H1 (cell line): Measurements from ENCODE around the gene LMAN2. TPM values are rescaled to one million over a fixed set of nuclear protein-coding genes. Genes with fewer than 3 reads are reported as not detected.

Source experiments
- BACH1 ChIP-seq: IDR thresholded peaks from 2 replicates; pipeline ENCODE4 v1.6.1; 2012; ENCODE audit warnings: low read length, improper control_type of control experiment
- CEBPB ChIP-seq: IDR thresholded peaks from 2 replicates; pipeline ENCODE4 v1.6.1; 2012; ENCODE audit warnings: low read depth, low read length
- CHD1 ChIP-seq: IDR thresholded peaks from 2 replicates; pipeline ENCODE4 v1.6.1; 2012; ENCODE audit warnings: low read depth, low read length, improper control_type of control experiment
- EP300 ChIP-seq, 2 experiments: IDR thresholded peaks; 1 replicate in 1 of 2; 2 replicates in 1 of 2; pipeline ENCODE4 v1.6.1; 2011 to 2012; ENCODE audit warnings: low read depth in 2 of 2, low read length in 2 of 2, mild to moderate bottlenecking in 2 of 2, borderline replicate concordance in 1 of 2, inconsistent platforms in 1 of 2, moderate library complexity in 1 of 2
- KDM4A ChIP-seq: IDR thresholded peaks from one replicate; pipeline ENCODE4 v1.7.1; 2012; ENCODE audit warnings: low read depth, mild to moderate bottlenecking, moderate library complexity, low read length, inconsistent platforms; ENCODE audit not compliant: severe bottlenecking
- MAX ChIP-seq: IDR thresholded peaks from 2 replicates; pipeline ENCODE4 v1.6.1; 2012; ENCODE audit warnings: inconsistent platforms
- POLR2AphosphoS5 ChIP-seq: IDR thresholded peaks from 2 replicates; pipeline ENCODE4 v1.6.1; 2011; ENCODE audit warnings: low read depth, low read length
- SAP30 ChIP-seq: fragments of 300-600 bp; sonication (generic); IDR thresholded peaks from 2 replicates; pipeline ENCODE4 v1.7.1; 2012; ENCODE audit warnings: low read length, moderate library complexity, mild to moderate bottlenecking, inconsistent platforms; ENCODE audit not compliant: insufficient read depth, insufficient replicate concordance
- SP1 ChIP-seq: IDR thresholded peaks from 2 replicates; pipeline ENCODE4 v1.6.1; 2011; ENCODE audit warnings: low read depth, low read length
- ZNF274 ChIP-seq: IDR thresholded peaks from 2 replicates; pipeline ENCODE4 v1.7.0; 2012; ENCODE audit warnings: low read length, borderline replicate concordance; ENCODE audit errors: extremely low read depth
- polyA plus RNA-seq, 7 experiments: library from polyadenylated mRNA; depleted of rRNA in 3 of 7; stranded (reverse) in 5 of 7; unstranded in 2 of 7; fragments of >200 nt in 5 of 7; fragments of 200-250 nt in 2 of 7; gene quantifications; 1 replicate in 5 of 7; 2 replicates in 1 of 7; 4 replicates in 1 of 7; pipeline versions ENCODE4 v1.2.1 to v1.2.3, GENCODE V29; 2011 to 2013; ENCODE audit warnings: missing spikeins in 2 of 7, mixed read lengths in 2 of 7
- total RNA-seq: library from RNA; stranded (reverse); fragmentation: NEBNext Ultra II Directional; extraction: Animal tissue kit (Norgen Biotek cat#: 25700); gene quantifications from 2 replicates; pipeline ENCODE4 v1.2.1, GENCODE V29; 2021
- TF ChIP-seq, protein P1 (sequence below): fragments of 300-600 bp; sonication (generic); IDR thresholded peaks from 2 replicates; pipeline ENCODE4 v1.7.1; 2012; ENCODE audit warnings: low read length, moderate library complexity, mild to moderate bottlenecking, inconsistent platforms; ENCODE audit not compliant: insufficient replicate concordance

LMAN2 gene
- total and polyA plus RNA-seq, 2 of the 8 experiments (the other 6 are each of a cell fraction or from before 2014, with no cell fraction given) = 116 to 225 TPM

GRCh38 chr5:177313561-177314259 is 37.8 kb downstream of the LMAN2 start (continued):
- TF ChIP-seq, protein P1, sequence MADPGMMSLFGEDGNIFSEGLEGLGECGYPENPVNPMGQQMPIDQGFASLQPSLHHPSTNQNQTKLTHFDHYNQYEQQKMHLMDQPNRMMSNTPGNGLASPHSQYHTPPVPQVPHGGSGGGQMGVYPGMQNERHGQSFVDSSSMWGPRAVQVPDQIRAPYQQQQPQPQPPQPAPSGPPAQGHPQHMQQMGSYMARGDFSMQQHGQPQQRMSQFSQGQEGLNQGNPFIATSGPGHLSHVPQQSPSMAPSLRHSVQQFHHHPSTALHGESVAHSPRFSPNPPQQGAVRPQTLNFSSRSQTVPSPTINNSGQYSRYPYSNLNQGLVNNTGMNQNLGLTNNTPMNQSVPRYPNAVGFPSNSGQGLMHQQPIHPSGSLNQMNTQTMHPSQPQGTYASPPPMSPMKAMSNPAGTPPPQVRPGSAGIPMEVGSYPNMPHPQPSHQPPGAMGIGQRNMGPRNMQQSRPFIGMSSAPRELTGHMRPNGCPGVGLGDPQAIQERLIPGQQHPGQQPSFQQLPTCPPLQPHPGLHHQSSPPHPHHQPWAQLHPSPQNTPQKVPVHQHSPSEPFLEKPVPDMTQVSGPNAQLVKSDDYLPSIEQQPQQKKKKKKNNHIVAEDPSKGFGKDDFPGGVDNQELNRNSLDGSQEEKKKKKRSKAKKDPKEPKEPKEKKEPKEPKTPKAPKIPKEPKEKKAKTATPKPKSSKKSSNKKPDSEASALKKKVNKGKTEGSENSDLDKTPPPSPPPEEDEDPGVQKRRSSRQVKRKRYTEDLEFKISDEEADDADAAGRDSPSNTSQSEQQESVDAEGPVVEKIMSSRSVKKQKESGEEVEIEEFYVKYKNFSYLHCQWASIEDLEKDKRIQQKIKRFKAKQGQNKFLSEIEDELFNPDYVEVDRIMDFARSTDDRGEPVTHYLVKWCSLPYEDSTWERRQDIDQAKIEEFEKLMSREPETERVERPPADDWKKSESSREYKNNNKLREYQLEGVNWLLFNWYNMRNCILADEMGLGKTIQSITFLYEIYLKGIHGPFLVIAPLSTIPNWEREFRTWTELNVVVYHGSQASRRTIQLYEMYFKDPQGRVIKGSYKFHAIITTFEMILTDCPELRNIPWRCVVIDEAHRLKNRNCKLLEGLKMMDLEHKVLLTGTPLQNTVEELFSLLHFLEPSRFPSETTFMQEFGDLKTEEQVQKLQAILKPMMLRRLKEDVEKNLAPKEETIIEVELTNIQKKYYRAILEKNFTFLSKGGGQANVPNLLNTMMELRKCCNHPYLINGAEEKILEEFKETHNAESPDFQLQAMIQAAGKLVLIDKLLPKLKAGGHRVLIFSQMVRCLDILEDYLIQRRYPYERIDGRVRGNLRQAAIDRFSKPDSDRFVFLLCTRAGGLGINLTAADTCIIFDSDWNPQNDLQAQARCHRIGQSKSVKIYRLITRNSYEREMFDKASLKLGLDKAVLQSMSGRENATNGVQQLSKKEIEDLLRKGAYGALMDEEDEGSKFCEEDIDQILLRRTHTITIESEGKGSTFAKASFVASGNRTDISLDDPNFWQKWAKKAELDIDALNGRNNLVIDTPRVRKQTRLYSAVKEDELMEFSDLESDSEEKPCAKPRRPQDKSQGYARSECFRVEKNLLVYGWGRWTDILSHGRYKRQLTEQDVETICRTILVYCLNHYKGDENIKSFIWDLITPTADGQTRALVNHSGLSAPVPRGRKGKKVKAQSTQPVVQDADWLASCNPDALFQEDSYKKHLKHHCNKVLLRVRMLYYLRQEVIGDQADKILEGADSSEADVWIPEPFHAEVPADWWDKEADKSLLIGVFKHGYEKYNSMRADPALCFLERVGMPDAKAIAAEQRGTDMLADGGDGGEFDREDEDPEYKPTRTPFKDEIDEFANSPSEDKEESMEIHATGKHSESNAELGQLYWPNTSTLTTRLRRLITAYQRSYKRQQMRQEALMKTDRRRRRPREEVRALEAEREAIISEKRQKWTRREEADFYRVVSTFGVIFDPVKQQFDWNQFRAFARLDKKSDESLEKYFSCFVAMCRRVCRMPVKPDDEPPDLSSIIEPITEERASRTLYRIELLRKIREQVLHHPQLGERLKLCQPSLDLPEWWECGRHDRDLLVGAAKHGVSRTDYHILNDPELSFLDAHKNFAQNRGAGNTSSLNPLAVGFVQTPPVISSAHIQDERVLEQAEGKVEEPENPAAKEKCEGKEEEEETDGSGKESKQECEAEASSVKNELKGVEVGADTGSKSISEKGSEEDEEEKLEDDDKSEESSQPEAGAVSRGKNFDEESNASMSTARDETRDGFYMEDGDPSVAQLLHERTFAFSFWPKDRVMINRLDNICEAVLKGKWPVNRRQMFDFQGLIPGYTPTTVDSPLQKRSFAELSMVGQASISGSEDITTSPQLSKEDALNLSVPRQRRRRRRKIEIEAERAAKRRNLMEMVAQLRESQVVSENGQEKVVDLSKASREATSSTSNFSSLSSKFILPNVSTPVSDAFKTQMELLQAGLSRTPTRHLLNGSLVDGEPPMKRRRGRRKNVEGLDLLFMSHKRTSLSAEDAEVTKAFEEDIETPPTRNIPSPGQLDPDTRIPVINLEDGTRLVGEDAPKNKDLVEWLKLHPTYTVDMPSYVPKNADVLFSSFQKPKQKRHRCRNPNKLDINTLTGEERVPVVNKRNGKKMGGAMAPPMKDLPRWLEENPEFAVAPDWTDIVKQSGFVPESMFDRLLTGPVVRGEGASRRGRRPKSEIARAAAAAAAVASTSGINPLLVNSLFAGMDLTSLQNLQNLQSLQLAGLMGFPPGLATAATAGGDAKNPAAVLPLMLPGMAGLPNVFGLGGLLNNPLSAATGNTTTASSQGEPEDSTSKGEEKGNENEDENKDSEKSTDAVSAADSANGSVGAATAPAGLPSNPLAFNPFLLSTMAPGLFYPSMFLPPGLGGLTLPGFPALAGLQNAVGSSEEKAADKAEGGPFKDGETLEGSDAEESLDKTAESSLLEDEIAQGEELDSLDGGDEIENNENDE = no peak
- TF ChIP-seq SP1 (no peak), KDM4A (no peak), ZNF274 (no peak), EP300 (IDR thresholded peaks at IDR 0.05; ENCODE audit: borderline replicate concordance in 1 of 2, low read depth in 2 of 2, low read length in 2 of 2) (no peak), BACH1 (no peak), SAP30 (no peak), POLR2AphosphoS5 (no peak), MAX (no peak), CEBPB (no peak), CHD1 (no peak)
